HepG2 (cell line): ENCODE data around the gene HS3ST5. TPM values are rescaled to one million over a fixed set of nuclear protein-coding genes. Genes with fewer than 3 reads are reported as not detected.
A peak's percentile ranks its signal among the peaks of the same experiment; 100 is the strongest.

Source experiments
- ATAC-seq: fragments of 200-7000 bp; cut with Tn5 transposase; 3 replicates; pipeline ENCODE4 v1.9.1; 2020; ENCODE audit warnings: mild to moderate bottlenecking, moderate library complexity
- BruUV-seq: library from RNA; stranded (reverse); fragments of 400-500 nt; replicated peaks from 2 replicates; lab custom pipeline; 2021; lab: Mats Ljungman, UMichigan
- CTCF ChIA-PET: fragments of 300-600 bp; formaldehyde crosslinking; extraction: SDS; loops from one replicate; lab custom pipeline; 2021; ENCODE audit warnings: low total read pairs, inconsistent platforms, low intra/inter-chr PET ratio; lab: Yijun Ruan, JAX
- POLR2A ChIA-PET: fragments of 350-600 bp; sonication (Branson Sonifier 250); formaldehyde crosslinking; loops from one replicate; lab custom pipeline; 2020; ENCODE audit warnings: antibody characterized with exemption, inconsistent platforms; lab: Yijun Ruan, JAX
- DNase-seq: peaks from one replicate; pipeline ENCODE4 v3.0.0-alpha.2; 2015; ENCODE audit warnings: low spot score
- FAIRE-seq: peaks from 3 replicates; lab custom pipeline; 2011; peaks lifted over from hg19 to GRCh38; lab: Jason Lieb, UNC
- H2AFZ ChIP-seq: one replicate; pipeline ENCODE4 v1.6.1; 2011; ENCODE audit warnings: low read length, inconsistent platforms
- H3K27ac ChIP-seq: fragments of 300-600 bp; 3 replicates; pipeline ENCODE4 v1.8.0; 2011; ENCODE audit warnings: mixed run types, mild to moderate bottlenecking, mixed read lengths, low read length, inconsistent platforms; ENCODE audit not compliant: insufficient read depth; ENCODE audit errors: extremely low read length
- H3K27me3 ChIP-seq, 2 experiments: fragments of 200-600 bp in 1 of 2; 2 replicates in 1 of 2; 3 replicates in 1 of 2; pipeline versions ENCODE4 v1.6.0 to v1.8.0; 2011; ENCODE audit warnings: low read length in 2 of 2, mild to moderate bottlenecking in 2 of 2, moderate library complexity in 2 of 2, inconsistent platforms in 1 of 2; ENCODE audit not compliant: insufficient read depth in 2 of 2, control insufficient read depth in 1 of 2
- H3K36me3 ChIP-seq, 2 experiments: fragments of 200-600 bp in 1 of 2; replicated peaks in 1 of 2; 2 replicates in 1 of 2; 3 replicates in 1 of 2; pipeline versions ENCODE4 v1.5.1 to v1.8.0; 2011; ENCODE audit warnings: low read length in 2 of 2, inconsistent platforms in 1 of 2; ENCODE audit not compliant: insufficient read depth in 2 of 2, control insufficient read depth in 1 of 2
- H3K4me1 ChIP-seq: 2 replicates; pipeline ENCODE4 v1.5.1; 2012; ENCODE audit warnings: low read length, inconsistent platforms; ENCODE audit not compliant: insufficient read depth
- H3K4me2 ChIP-seq: 2 replicates; pipeline ENCODE4 v1.6.0; 2011; ENCODE audit warnings: low read depth, low read length, inconsistent platforms
- H3K4me3 ChIP-seq, 3 experiments: fragments of 200-600 bp in 1 of 3; sonication (generic), shearing (Covaris generic) in 1 of 3; replicated peaks in 1 of 3; 2 replicates each; pipeline ENCODE4 v1.5.1; 2011 to 2016; ENCODE audit warnings: low read length in 3 of 3, inconsistent platforms in 2 of 3, low read depth in 2 of 3, mild to moderate bottlenecking in 2 of 3, control low read depth in 1 of 3, mixed read lengths in 1 of 3; ENCODE audit not compliant: insufficient read depth in 1 of 3
- H3K79me2 ChIP-seq: one replicate; pipeline ENCODE4 v1.6.1; 2011; ENCODE audit warnings: low read length, inconsistent platforms; ENCODE audit not compliant: insufficient read depth
- H3K9ac ChIP-seq: 2 replicates; pipeline ENCODE4 v1.6.0; 2011; ENCODE audit warnings: mild to moderate bottlenecking, low read depth, low read length, inconsistent platforms; ENCODE audit not compliant: insufficient read depth
- H3K9me3 ChIP-seq: 2 replicates; pipeline ENCODE4 v1.5.1; 2012; ENCODE audit warnings: mild to moderate bottlenecking, low read length
- H4K20me1 ChIP-seq: 2 replicates; pipeline ENCODE4 v1.6.0; 2011; ENCODE audit warnings: inconsistent platforms, mild to moderate bottlenecking, low read length, moderate library complexity; ENCODE audit not compliant: insufficient read depth
- BCL6 ChIP-seq: IDR thresholded peaks from 2 replicates; pipeline ENCODE4 v1.6.1; 2016; ENCODE audit warnings: missing genetic modification reagents, missing compliant biosample characterization
- CREM ChIP-seq, 2 experiments: sonication (generic) in 1 of 2; formaldehyde crosslinking in 1 of 2; IDR thresholded peaks; 2 replicates each; pipeline versions ENCODE4 v1.4.0 to v1.6.1; 2016 to 2020; ENCODE audit warnings: antibody characterized with exemption in 1 of 2, mild to moderate bottlenecking in 1 of 2, missing genetic modification reagents in 1 of 2
- PATZ1 ChIP-seq: sonication (generic); formaldehyde crosslinking; IDR thresholded peaks from 2 replicates; pipeline ENCODE4 v1.4.0; 2020; ENCODE audit warnings: missing genetic modification reagents
- PPARG ChIP-seq: conservative IDR thresholded peaks from 2 replicates; pipeline ENCODE4 v1.6.1; 2016; ENCODE audit warnings: missing biosample characterization, missing genetic modification reagents
- PRDM10 ChIP-seq: sonication (generic); formaldehyde crosslinking; IDR thresholded peaks from 2 replicates; pipeline ENCODE4 v1.4.0; 2020; ENCODE audit warnings: low read depth, missing genetic modification reagents
- RBAK ChIP-seq: sonication (generic); formaldehyde crosslinking; IDR thresholded peaks from 2 replicates; pipeline ENCODE4 v1.5.1; 2020; ENCODE audit warnings: mild to moderate bottlenecking, missing genetic modification reagents
- SOX6 ChIP-seq, 2 experiments: fragments of 450-650 bp in 1 of 2; sonication (generic) in 1 of 2; formaldehyde crosslinking in 1 of 2; IDR thresholded peaks; 2 replicates each; pipeline versions ENCODE4 v1.4.0 to v1.6.1; 2017 to 2020; ENCODE audit warnings: antibody characterized with exemption in 1 of 2, mild to moderate bottlenecking in 1 of 2, missing genetic modification reagents in 1 of 2
- TEAD3 ChIP-seq: optimal IDR thresholded peaks from 2 replicates; pipeline ENCODE3; 2016; ENCODE audit warnings: borderline replicate concordance
- ZKSCAN8 ChIP-seq: IDR thresholded peaks from 2 replicates; pipeline ENCODE4 v1.6.1; 2016; ENCODE audit warnings: borderline replicate concordance, missing genetic modification reagents, missing compliant biosample characterization
- ZMYM2 ChIP-seq: sonication (generic); formaldehyde crosslinking; IDR thresholded peaks from 2 replicates; pipeline ENCODE4 v1.8.0; 2022; ENCODE audit warnings: mild to moderate bottlenecking, missing genetic modification reagents
- ZNF10 ChIP-seq: sonication (generic); formaldehyde crosslinking; IDR thresholded peaks from 2 replicates; pipeline ENCODE4 v1.4.0; 2020; ENCODE audit warnings: mild to moderate bottlenecking, low read depth, missing genetic modification reagents, borderline replicate concordance
- ZNF383 ChIP-seq: sonication (generic); formaldehyde crosslinking; IDR thresholded peaks from 2 replicates; pipeline ENCODE4 v1.4.0; 2020; ENCODE audit warnings: missing genetic modification reagents, mild to moderate bottlenecking, borderline replicate concordance
- ZNF562 ChIP-seq: sonication (generic); formaldehyde crosslinking; IDR thresholded peaks from 2 replicates; pipeline ENCODE4 v1.8.0; 2022; ENCODE audit warnings: missing genetic modification reagents, borderline replicate concordance
- WGBS: methylation state at CpG from one replicate; pipeline ENCODE4 v1.1.6; 2017; ENCODE audit warnings: low lambda C conversion rate; 5-methylcytosine and 5-hydroxymethylcytosine counted together
- in situ Hi-C: cut with HindIII; loops from 2 replicates; pipeline ENCODE4 v1.10.0; 2017; ENCODE audit warnings: low pct_unique_long_range_greater_than_20kb; ENCODE audit not compliant: extremely low pct_ligation_motif_present
- intact Hi-C: fragments of 100-400 bp; cut with micrococcal nuclease; formaldehyde crosslinking; loops from one replicate; pipeline ENCODE4 v1.10.0; 2022; ENCODE audit not compliant: unreplicated experiment
- polyA plus RNA-seq, 8 experiments: library from polyadenylated mRNA; depleted of rRNA in 3 of 8; stranded (reverse) in 7 of 8; unstranded in 1 of 8; fragments of >200 nt; fragmentation: Illumina TruSeq in 4 of 8; extraction: Trizol in 4 of 8; gene quantifications; 2 replicates each; pipeline versions ENCODE4 v1.2.1 to v1.2.3, GENCODE V29; 2011 to 2016; ENCODE audit warnings: low read depth in 4 of 8, missing spikeins in 1 of 8, mixed read lengths in 1 of 8; ENCODE audit not compliant: insufficient read depth in 1 of 8
- total RNA-seq, 5 experiments: library from RNA; depleted of rRNA; stranded (reverse); fragments of >200 nt; fragmentation: Illumina TruSeq; extraction: Trizol; gene quantifications; 2 replicates each; pipeline ENCODE4 v1.2.3, GENCODE V29; 2016; ENCODE audit warnings: low read depth in 1 of 5
- TF ChIP-seq, protein P1 (sequence below): IDR thresholded peaks from 2 replicates; pipeline ENCODE4 v1.4.0; 2020; ENCODE audit warnings: mild to moderate bottlenecking, missing genetic modification reagents

Gene HS3ST5
- total and polyA plus RNA-seq, 2 of the 13 experiments (the other 11 are each of a cell fraction or from before 2014, with no cell fraction given) = 1.1 to 1.6 TPM

DNA sequence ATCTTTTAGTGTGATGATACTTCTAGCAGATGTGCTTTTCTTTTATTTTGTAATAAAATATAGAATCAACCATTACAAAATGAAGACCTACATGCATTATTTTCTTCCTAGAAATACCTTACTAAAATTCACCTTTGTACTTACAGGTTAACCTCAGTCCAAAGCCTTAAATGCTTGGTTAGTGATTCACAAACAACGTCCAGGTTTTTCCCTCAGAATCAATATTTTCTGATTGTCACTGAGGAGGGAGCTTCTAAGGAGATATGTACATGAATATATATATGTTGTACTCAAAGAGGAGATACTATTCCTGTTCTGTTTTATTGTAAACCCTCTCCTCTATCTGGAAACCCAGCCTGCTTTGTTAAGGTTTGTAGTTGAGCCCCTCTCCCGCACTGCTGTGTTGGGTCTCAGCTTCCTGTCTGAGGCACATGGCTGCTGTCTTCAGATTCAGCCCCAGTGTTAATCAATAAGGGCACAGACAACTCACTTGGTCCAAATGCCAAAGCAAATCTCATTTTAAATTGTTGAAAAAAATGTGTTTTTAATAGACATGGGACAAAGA, 33.9 kb upstream of the HS3ST5 start:
- Histone ChIP-seq H3K36me3 (no peaks in the 10 kb centered on the region), H3K27me3 (no peaks in the 10 kb centered on the region; a peak in 1 of 5 replicates), H3K4me1 (peaks cover 13% of the 10 kb centered on the region), H3K79me2 (no peaks in the 10 kb centered on the region), H3K9me3 (no peaks in the 10 kb centered on the region), H4K20me1 (no peaks in the 10 kb centered on the region), H3K9ac (no peak overlapping the region), H3K4me2 (peak overlapping the region; percentile 46; the same call in 1 of the 2 replicates), H3K27ac (peak overlapping the region; percentile 37), H2AFZ (no peak overlapping the region), H3K4me3 (no peak overlapping the region; a peak in 1 of 6 replicates)
- in situ Hi-C loops (no loop called here), intact Hi-C loops (no loop called here)
- 6% methylated on average over 2 of the region's 2 CpGs for WGBS
- BruUV-seq = no TSS peak
- DNase-seq = peak; percentile 31
- CTCF ChIA-PET = interaction anchor here (0.7 kb wide), 1 partner anchor 9 kb away, joined by 3 read pairs; no protein-coding TSS in a partner anchor
- ATAC-seq = peak; percentile 93
- POLR2A ChIA-PET = no interaction called here
- FAIRE-seq = no peak
- TF ChIP-seq ZNF10 (CRISPR knock-in tag) (no peak), SOX6 (IDR thresholded peaks at IDR 0.05) (no peak), SOX6 (CRISPR knock-in tag; IDR thresholded peaks at IDR 0.05) (0 out of 2 replicates have a peak, but pooled peaks have one; percentile 28), BCL6 (peak; percentile 93), ZNF383 (CRISPR knock-in tag) (no peak), RBAK (CRISPR knock-in tag) (no peak), CREM (IDR thresholded peaks at IDR 0.05) (peak; percentile 36), CREM (CRISPR knock-in tag; IDR thresholded peaks at IDR 0.05) (no peak), PRDM10 (CRISPR knock-in tag) (no peak), TEAD3 (CRISPR knock-in tag) (peak; percentile 16), PPARG (CRISPR knock-in tag) (0 out of 2 replicates have a peak, but pooled peaks have one; percentile 34), ZMYM2 (CRISPR knock-in tag) (no peak), ZNF562 (CRISPR knock-in tag) (no peak), PATZ1 (CRISPR knock-in tag) (no peak), ZKSCAN8 (no peak)
- TF ChIP-seq, protein P1, sequence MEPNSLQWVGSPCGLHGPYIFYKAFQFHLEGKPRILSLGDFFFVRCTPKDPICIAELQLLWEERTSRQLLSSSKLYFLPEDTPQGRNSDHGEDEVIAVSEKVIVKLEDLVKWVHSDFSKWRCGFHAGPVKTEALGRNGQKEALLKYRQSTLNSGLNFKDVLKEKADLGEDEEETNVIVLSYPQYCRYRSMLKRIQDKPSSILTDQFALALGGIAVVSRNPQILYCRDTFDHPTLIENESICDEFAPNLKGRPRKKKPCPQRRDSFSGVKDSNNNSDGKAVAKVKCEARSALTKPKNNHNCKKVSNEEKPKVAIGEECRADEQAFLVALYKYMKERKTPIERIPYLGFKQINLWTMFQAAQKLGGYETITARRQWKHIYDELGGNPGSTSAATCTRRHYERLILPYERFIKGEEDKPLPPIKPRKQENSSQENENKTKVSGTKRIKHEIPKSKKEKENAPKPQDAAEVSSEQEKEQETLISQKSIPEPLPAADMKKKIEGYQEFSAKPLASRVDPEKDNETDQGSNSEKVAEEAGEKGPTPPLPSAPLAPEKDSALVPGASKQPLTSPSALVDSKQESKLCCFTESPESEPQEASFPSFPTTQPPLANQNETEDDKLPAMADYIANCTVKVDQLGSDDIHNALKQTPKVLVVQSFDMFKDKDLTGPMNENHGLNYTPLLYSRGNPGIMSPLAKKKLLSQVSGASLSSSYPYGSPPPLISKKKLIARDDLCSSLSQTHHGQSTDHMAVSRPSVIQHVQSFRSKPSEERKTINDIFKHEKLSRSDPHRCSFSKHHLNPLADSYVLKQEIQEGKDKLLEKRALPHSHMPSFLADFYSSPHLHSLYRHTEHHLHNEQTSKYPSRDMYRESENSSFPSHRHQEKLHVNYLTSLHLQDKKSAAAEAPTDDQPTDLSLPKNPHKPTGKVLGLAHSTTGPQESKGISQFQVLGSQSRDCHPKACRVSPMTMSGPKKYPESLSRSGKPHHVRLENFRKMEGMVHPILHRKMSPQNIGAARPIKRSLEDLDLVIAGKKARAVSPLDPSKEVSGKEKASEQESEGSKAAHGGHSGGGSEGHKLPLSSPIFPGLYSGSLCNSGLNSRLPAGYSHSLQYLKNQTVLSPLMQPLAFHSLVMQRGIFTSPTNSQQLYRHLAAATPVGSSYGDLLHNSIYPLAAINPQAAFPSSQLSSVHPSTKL (CRISPR knock-in tag) = peak; percentile 61
